Osteoblast (primary cell): ENCODE measurements around the gene DNAAF5. TPM values are rescaled to one million over a fixed set of nuclear protein-coding genes. Genes with fewer than 3 reads are reported as not detected.
A peak's percentile ranks its signal among the peaks of the same experiment; 100 is the strongest.

Source experiments
- DNase-seq: peaks from one replicate; pipeline ENCODE4 v3.0.0; 2011; ENCODE audit warnings: low spot score, mixed read lengths; ENCODE audit not compliant: insufficient read length; ENCODE audit errors: missing footprints
- H2AFZ ChIP-seq: 2 replicates; pipeline ENCODE4 v1.6.0; 2011; ENCODE audit warnings: mild to moderate bottlenecking, low read length
- H3K27ac ChIP-seq: 2 replicates; pipeline ENCODE4 v1.5.1; 2011; ENCODE audit warnings: mild to moderate bottlenecking, low read depth, low read length, moderate library complexity
- H3K27me3 ChIP-seq: 2 replicates; pipeline ENCODE4 v1.6.0; 2012; ENCODE audit warnings: mild to moderate bottlenecking, control low read depth, inconsistent platforms, low read length, moderate library complexity; ENCODE audit not compliant: insufficient read depth
- H3K36me3 ChIP-seq: 2 replicates; pipeline ENCODE4 v1.5.1; 2011; ENCODE audit warnings: mild to moderate bottlenecking, low read length, control low read depth, moderate library complexity; ENCODE audit not compliant: insufficient read depth
- H3K4me1 ChIP-seq: 2 replicates; pipeline ENCODE4 v1.5.1; 2011; ENCODE audit warnings: mild to moderate bottlenecking, low read length, control low read depth, moderate library complexity; ENCODE audit not compliant: insufficient read depth
- H3K4me2 ChIP-seq: 2 replicates; pipeline ENCODE4 v1.6.0; 2011; ENCODE audit warnings: mild to moderate bottlenecking, low read length; ENCODE audit not compliant: insufficient read depth
- H3K4me3 ChIP-seq: fragments of 200-600 bp; sonication (generic); 3 replicates; pipeline ENCODE4 v1.5.1; 2012; ENCODE audit warnings: mild to moderate bottlenecking, low read length, inconsistent platforms; ENCODE audit not compliant: insufficient read depth
- H3K79me2 ChIP-seq: 2 replicates; pipeline ENCODE4 v1.6.0; 2012; ENCODE audit warnings: mild to moderate bottlenecking, low read length, control low read depth, inconsistent platforms; ENCODE audit not compliant: insufficient read depth
- H3K9me3 ChIP-seq: 2 replicates; pipeline ENCODE4 v1.5.1; 2011; ENCODE audit warnings: low read depth, low read length, control low read depth
- H4K20me1 ChIP-seq: 2 replicates; pipeline ENCODE4 v1.6.0; 2012; ENCODE audit warnings: mild to moderate bottlenecking, low read length, control low read depth; ENCODE audit not compliant: insufficient read depth
- total RNA-seq: library from RNA; depleted of rRNA; stranded (reverse); fragments of >200 nt; gene quantifications from 2 replicates; pipeline ENCODE4 v1.2.3, GENCODE V29; 2012
- TF ChIP-seq, protein P1 (sequence below): IDR thresholded peaks from 2 replicates; pipeline ENCODE4 v1.5.1; 2011; ENCODE audit warnings: mild to moderate bottlenecking, low read depth, low read length, moderate library complexity; ENCODE audit errors: extremely low read depth

DNAAF5 gene
- total RNA-seq, 1 donor = 22.4 TPM

DNA sequence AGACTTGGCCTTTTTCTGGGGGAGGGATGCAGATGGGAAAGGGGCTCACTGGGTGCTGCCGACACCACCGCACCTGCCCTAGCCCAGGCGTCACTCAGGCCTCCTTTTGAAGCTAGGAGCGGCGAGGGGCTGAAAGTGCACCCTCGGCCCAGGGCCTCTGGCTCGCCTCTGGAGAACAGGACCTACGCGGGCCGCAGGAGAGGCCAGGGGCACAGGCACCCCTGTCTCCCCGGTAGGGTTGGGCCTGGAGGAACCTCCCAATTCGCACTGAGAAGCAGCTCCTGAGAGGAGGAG, 47.1 kb downstream of the DNAAF5 start:
- Histone ChIP-seq H3K27me3 (no peaks in the 10 kb centered on the region), H3K4me2 (no peak overlapping the region), H3K36me3 (peaks cover 13% of the 10 kb centered on the region), H2AFZ (no peak overlapping the region), H3K9me3 (no peaks in the 10 kb centered on the region), H3K4me1 (no peaks in the 10 kb centered on the region), H4K20me1 (peaks cover under 1% of the 10 kb centered on the region), H3K27ac (no peak overlapping the region), H3K4me3 (no peak overlapping the region), H3K79me2 (no peaks in the 10 kb centered on the region)
- TF ChIP-seq, protein P1, sequence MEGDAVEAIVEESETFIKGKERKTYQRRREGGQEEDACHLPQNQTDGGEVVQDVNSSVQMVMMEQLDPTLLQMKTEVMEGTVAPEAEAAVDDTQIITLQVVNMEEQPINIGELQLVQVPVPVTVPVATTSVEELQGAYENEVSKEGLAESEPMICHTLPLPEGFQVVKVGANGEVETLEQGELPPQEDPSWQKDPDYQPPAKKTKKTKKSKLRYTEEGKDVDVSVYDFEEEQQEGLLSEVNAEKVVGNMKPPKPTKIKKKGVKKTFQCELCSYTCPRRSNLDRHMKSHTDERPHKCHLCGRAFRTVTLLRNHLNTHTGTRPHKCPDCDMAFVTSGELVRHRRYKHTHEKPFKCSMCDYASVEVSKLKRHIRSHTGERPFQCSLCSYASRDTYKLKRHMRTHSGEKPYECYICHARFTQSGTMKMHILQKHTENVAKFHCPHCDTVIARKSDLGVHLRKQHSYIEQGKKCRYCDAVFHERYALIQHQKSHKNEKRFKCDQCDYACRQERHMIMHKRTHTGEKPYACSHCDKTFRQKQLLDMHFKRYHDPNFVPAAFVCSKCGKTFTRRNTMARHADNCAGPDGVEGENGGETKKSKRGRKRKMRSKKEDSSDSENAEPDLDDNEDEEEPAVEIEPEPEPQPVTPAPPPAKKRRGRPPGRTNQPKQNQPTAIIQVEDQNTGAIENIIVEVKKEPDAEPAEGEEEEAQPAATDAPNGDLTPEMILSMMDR = no peak
- peak; percentile 69 for DNase-seq

DNA sequence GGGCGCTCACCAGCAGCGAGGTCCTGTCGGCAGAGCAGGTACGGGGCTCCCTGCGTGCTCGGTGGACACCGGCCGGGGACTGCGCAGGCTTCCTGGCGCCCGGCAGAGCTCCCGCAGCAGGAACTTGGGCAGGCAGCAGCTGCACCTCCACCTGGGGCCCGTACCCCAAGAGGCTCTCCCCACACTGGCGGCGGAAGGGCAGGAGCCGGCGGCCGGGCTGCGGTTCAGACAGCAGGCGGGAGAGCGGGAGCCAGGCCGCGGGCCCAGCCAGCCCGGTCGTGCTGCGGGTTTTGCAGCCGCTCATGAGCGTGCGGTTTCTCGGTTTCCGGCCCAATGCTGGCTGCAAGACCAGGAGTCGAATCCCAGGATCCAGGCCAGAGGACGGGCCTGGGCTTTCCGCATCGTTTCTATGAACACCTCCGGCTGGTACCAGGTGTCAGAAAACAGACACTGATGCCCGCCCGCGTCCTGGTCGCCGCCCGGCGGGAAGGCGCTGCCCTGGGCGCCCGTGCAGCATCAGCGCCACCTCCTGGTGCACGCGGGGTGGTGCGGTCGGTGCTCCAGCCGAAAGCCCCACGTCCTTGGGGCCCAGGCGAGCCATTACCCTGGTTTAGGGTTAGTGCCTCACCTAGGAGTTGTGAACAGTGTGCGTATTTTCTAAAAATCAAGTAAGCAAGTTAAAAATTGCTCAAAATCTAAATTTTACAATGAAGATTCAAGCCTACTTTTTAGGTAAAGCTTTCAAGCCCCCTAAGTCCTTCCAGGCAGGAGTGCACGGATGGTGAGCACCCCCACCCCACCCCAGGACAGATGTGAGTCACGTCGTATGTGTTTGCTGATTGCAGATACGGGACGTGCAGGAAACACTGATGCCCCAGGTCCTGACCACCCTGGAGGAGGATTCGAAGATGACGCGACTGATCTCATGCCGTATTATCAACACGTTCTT, 47.9 kb downstream of the DNAAF5 start:
- TF ChIP-seq, protein P1 = peak; percentile 79
- H3K9me3 ChIP-seq = no peaks in the 10 kb centered on the region
- no peak overlapping the region for H3K4me3 ChIP-seq
- H2AFZ ChIP-seq = no peak overlapping the region
- H3K79me2 ChIP-seq = no peaks in the 10 kb centered on the region
- H3K4me2 ChIP-seq = no peak overlapping the region
- peaks cover 3% of the 10 kb centered on the region for H4K20me1 ChIP-seq
- no peaks in the 10 kb centered on the region for H3K27me3 ChIP-seq
- H3K27ac ChIP-seq = no peak overlapping the region
- H3K36me3 ChIP-seq = peaks cover 13% of the 10 kb centered on the region
- peaks cover 2% of the 10 kb centered on the region for H3K4me1 ChIP-seq
- peak; percentile 98 for DNase-seq

DNA sequence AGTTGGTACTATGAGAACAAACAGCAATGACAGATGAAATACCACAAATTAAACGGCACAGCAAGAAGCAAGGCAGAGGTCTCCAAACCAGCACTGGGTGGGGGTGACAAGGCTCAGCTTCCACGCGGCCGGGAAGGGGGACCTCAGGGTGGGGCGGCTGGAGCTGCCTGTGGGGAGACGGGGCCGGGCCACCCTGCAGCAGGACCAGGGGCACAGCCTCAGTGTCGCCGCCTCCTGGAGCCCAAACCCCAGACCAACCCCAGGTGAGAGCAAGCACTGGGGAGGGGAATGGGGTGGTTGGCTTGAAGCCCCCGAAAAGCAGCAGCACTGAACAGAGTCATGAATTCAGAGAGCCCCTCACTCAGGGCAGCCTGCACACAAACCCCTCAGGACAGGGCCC, 49.9 kb downstream of the DNAAF5 start:
- H3K79me2 ChIP-seq = no peaks in the 10 kb centered on the region
- H4K20me1 ChIP-seq = peaks cover 3% of the 10 kb centered on the region
- peak; percentile 53 for DNase-seq
- H3K27ac ChIP-seq = no peak overlapping the region
- no peak overlapping the region for H3K4me2 ChIP-seq
- TF ChIP-seq, protein P1 = no peak
- no peak overlapping the region for H3K4me3 ChIP-seq
- H3K4me1 ChIP-seq = peaks cover 2% of the 10 kb centered on the region
- H3K9me3 ChIP-seq = no peaks in the 10 kb centered on the region
- no peaks in the 10 kb centered on the region for H3K27me3 ChIP-seq
- H3K36me3 ChIP-seq = peaks cover 25% of the 10 kb centered on the region
- H2AFZ ChIP-seq = no peak overlapping the region

DNA sequence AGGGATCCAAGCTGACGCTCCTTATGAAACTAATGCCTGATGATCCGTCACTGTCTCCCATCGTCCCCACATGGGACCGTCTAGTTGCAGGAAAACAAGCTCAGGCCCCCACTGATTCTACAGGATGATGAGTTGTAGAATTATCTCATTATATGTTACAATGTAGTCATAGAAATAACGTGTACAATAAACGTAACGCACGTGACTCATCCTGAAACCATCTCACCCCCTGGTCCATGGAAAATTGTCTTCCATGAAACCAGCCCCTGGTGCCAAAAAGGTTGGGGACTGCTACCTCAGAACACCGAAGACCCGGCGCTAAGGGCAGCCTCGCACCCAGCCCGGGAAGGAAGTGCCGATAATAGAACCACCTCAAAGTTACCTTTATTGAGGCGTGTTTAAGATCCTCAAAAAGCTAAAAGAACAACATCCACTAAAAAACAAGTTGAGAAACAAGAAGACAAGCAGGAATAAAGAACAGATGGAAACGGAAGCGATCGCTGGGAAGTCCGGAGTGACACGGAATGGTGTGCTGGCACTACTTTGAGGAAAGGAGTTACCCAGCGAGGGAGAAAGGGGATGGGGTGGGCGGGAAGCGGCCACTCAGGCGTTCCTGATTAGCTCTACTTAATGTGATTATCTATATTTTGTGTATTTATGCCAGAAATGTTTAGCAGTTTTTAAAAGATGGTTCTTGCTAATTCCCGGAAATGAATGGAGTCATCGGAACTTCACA, 50.7 kb downstream of the DNAAF5 start:
- Histone ChIP-seq H3K4me3 (no peak overlapping the region), H3K36me3 (peaks cover 27% of the 10 kb centered on the region), H3K4me1 (peaks cover 2% of the 10 kb centered on the region), H3K4me2 (no peak overlapping the region), H3K27ac (no peak overlapping the region), H3K9me3 (no peaks in the 10 kb centered on the region), H3K79me2 (no peaks in the 10 kb centered on the region), H3K27me3 (no peaks in the 10 kb centered on the region), H4K20me1 (peaks cover 3% of the 10 kb centered on the region), H2AFZ (no peak overlapping the region)
- no peak for DNase-seq
- TF ChIP-seq, protein P1 = no peak
